CD14-positive monocyte (primary cell): ENCODE data around the gene KDM3A. TPM values are rescaled to one million over a fixed set of nuclear protein-coding genes. Genes with fewer than 3 reads are reported as not detected.

ENCODE experiments used
- DNase-seq, 3 donors: peaks; one replicate each; pipeline ENCODE4 v3.0.0-alpha.2; 2011 to 2022
- H2AFZ ChIP-seq: 2 replicates; pipeline ENCODE4 v1.6.0; 2012; ENCODE audit warnings: mild to moderate bottlenecking, low read depth, low read length, inconsistent platforms; ENCODE audit not compliant: insufficient read depth, poor library complexity, severe bottlenecking
- H3K27ac ChIP-seq, 2 donors: 1 replicate in 1 of 2; 2 replicates in 1 of 2; pipeline ENCODE4 v1.5.1; 2012 to 2013; ENCODE audit warnings: low read length in 2 of 2, control low read depth in 1 of 2, inconsistent platforms in 1 of 2, low read depth in 1 of 2, mild to moderate bottlenecking in 1 of 2
- H3K27me3 ChIP-seq, 2 donors: one replicate each; pipeline versions ENCODE4 v1.6.0 to v1.6.1; 2011 to 2013; ENCODE audit warnings: low read length in 2 of 2; ENCODE audit not compliant: control insufficient read depth in 2 of 2, insufficient read depth in 2 of 2
- H3K36me3 ChIP-seq, 2 donors: replicated peaks in 1 of 2; 1 replicate in 1 of 2; 2 replicates in 1 of 2; pipeline versions ENCODE4 v1.5.1 to v1.6.1; 2012 to 2013; ENCODE audit warnings: low read length in 2 of 2, control low read depth in 1 of 2, inconsistent platforms in 1 of 2, mild to moderate bottlenecking in 1 of 2; ENCODE audit not compliant: insufficient read depth in 2 of 2, control insufficient read depth in 1 of 2
- H3K4me1 ChIP-seq, 2 donors: 1 replicate in 1 of 2; 2 replicates in 1 of 2; pipeline versions ENCODE4 v1.5.1 to v1.6.1; 2012 to 2013; ENCODE audit warnings: low read length in 2 of 2, control low read depth in 1 of 2, inconsistent platforms in 1 of 2, mild to moderate bottlenecking in 1 of 2, moderate library complexity in 1 of 2; ENCODE audit not compliant: insufficient read depth in 2 of 2, control insufficient read depth in 1 of 2
- H3K4me2 ChIP-seq: replicated peaks from 2 replicates; pipeline ENCODE3; 2012; ENCODE audit warnings: low read length, moderate library complexity, mild to moderate bottlenecking; ENCODE audit not compliant: poor library complexity, severe bottlenecking; ENCODE audit errors: extremely low read depth
- H3K4me3 ChIP-seq, 3 experiments: fragments of 200-600 bp in 1 of 3; sonication (generic) in 1 of 3; replicated peaks in 1 of 3; 1 replicate in 2 of 3; 2 replicates in 1 of 3; pipeline ENCODE4 v1.5.1; 2011 to 2013; ENCODE audit warnings: low read length in 3 of 3, mild to moderate bottlenecking in 3 of 3, control low read depth in 2 of 3, low read depth in 2 of 3, inconsistent platforms in 1 of 3, moderate library complexity in 1 of 3
- H3K79me2 ChIP-seq: 2 replicates; pipeline ENCODE4 v1.6.0; 2012; ENCODE audit warnings: mild to moderate bottlenecking, control low read depth, inconsistent platforms, low read length, moderate library complexity; ENCODE audit not compliant: insufficient read depth
- H3K9ac ChIP-seq: 2 replicates; pipeline ENCODE4 v1.6.0; 2017; ENCODE audit warnings: low read length, mild to moderate bottlenecking; ENCODE audit not compliant: insufficient read depth, poor library complexity, severe bottlenecking
- H3K9me3 ChIP-seq, 2 donors: replicated peaks in 1 of 2; 1 replicate in 1 of 2; 2 replicates in 1 of 2; pipeline versions ENCODE4 v1.5.1 to v1.6.1; 2012 to 2013; ENCODE audit warnings: low read length in 2 of 2, control low read depth in 1 of 2; ENCODE audit not compliant: control insufficient read depth in 1 of 2, insufficient read depth in 1 of 2
- H4K20me1 ChIP-seq: 2 replicates; pipeline ENCODE4 v1.6.0; 2012; ENCODE audit warnings: mild to moderate bottlenecking, low read length, control low read depth, moderate library complexity; ENCODE audit not compliant: insufficient read depth
- H3K27ac Mint-ChIP-seq, 7 donors: one replicate each; pipeline ENCODE4 v1.8.0; 2020; ENCODE audit warnings: mild to moderate bottlenecking in 7 of 7, mixed read lengths in 7 of 7, moderate library complexity in 6 of 7, inconsistent platforms in 2 of 7
- H3K27me3 Mint-ChIP-seq, 3 donors: one replicate each; pipeline ENCODE4 v1.8.0; 2021 to 2022; ENCODE audit warnings: low read depth in 3 of 3, mild to moderate bottlenecking in 3 of 3, mixed read lengths in 3 of 3, moderate library complexity in 3 of 3, inconsistent platforms in 1 of 3
- H3K36me3 Mint-ChIP-seq, 2 donors: one replicate each; pipeline ENCODE4 v1.8.0; 2020; ENCODE audit warnings: mixed read lengths in 2 of 2, inconsistent platforms in 1 of 2, mild to moderate bottlenecking in 1 of 2
- H3K4me1 Mint-ChIP-seq: one replicate; pipeline ENCODE4 v1.8.0; 2020; ENCODE audit warnings: mild to moderate bottlenecking, mixed read lengths
- H3K4me3 Mint-ChIP-seq, 2 donors: one replicate each; pipeline ENCODE4 v1.8.0; 2020; ENCODE audit warnings: mild to moderate bottlenecking in 2 of 2, mixed read lengths in 2 of 2, moderate library complexity in 1 of 2
- H3K9me3 Mint-ChIP-seq, 7 donors: one replicate each; pipeline ENCODE4 v1.8.0; 2020 to 2022; ENCODE audit warnings: mixed read lengths in 7 of 7, mild to moderate bottlenecking in 6 of 7, moderate library complexity in 6 of 7, inconsistent platforms in 2 of 7
- WGBS: methylation state at CpG from one replicate; pipeline ENCODE4 v1.1.5; 2013; ENCODE audit warnings: missing lambda C conversion rate; ENCODE audit not compliant: insufficient coverage; 5-methylcytosine and 5-hydroxymethylcytosine counted together
- intact Hi-C, 2 donors: fragments of 100-400 bp; cut with micrococcal nuclease; formaldehyde crosslinking; loops; one replicate each; pipeline versions ENCODE4 v1.15.0 to v1.15.1; 2023
- polyA plus RNA-seq, 3 donors: library from polyadenylated mRNA; depleted of rRNA in 1 of 3; unstranded in 2 of 3; stranded (reverse) in 1 of 3; fragments of 300-500 nt in 2 of 3; fragments of >200 nt in 1 of 3; fragmentation: Illumina TruSeq in 2 of 3; gene quantifications; 1 replicate in 2 of 3; 2 replicates in 1 of 3; pipeline ENCODE4 v1.2.3, GENCODE V29; 2012 to 2021
- TF ChIP-seq, protein P1 (sequence below): fragments of 200-600 bp; IDR thresholded peaks from one replicate; pipeline ENCODE4 v1.8.0; 2022; ENCODE audit warnings: antibody characterized with exemption, mild to moderate bottlenecking

Gene KDM3A
- polyA plus RNA-seq, 3 donors, result 3.3 to 21.2 (median 7.4) TPM

DNA sequence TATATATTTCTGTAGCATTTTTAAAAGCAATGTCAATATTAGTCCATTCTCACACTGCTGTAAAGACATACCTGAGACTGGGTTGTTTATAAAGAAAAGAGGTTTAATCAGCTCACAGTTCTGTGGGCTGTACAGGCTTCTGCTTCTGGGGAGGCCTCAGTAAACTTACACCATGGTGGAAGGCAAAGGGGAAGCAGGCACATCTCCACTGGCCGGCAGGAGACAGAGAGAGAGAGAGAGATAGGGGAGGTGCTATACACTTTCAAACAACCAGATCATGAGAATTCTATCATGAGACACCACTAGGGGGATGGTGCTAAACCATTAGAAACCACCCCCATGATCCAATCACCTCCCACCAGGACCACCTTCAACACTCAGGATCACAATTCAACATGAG is 79.0 kb downstream of the KDM3A start:
- H3K27me3 ChIP-seq, result no peaks in the 10 kb centered on the region
- no CpG with 5 or more reads among the region's 1 CpG for WGBS
- peaks cover 11 to 24% of the 10 kb centered on the region in 2 donors for H3K9me3 ChIP-seq
- H2AFZ ChIP-seq, result no peak overlapping the region
- H3K4me3 Mint-ChIP-seq, result no peak overlapping the region
- no peaks in the 10 kb centered on the region for H3K4me1 Mint-ChIP-seq
- H3K79me2 ChIP-seq, result peaks cover 6% of the 10 kb centered on the region
- peaks cover under 1% of the 10 kb centered on the region for H4K20me1 ChIP-seq
- no peak overlapping the region for H3K9ac ChIP-seq
- H3K36me3 Mint-ChIP-seq, result peaks cover 10 to 24% of the 10 kb centered on the region in 2 donors
- no peak overlapping the region for H3K27ac ChIP-seq
- intact Hi-C loops, result no loop called here
- H3K9me3 Mint-ChIP-seq, result peaks cover 0 to 10% (median 0%) of the 10 kb centered on the region in 7 donors
- no peak overlapping the region for H3K27ac Mint-ChIP-seq
- no peak overlapping the region for H3K4me3 ChIP-seq
- no peak for DNase-seq
- H3K27me3 Mint-ChIP-seq, result no peaks in the 10 kb centered on the region
- no peaks in the 10 kb centered on the region for H3K4me1 ChIP-seq
- no peak overlapping the region for H3K4me2 ChIP-seq
- H3K36me3 ChIP-seq, result peaks cover 25 to 53% of the 10 kb centered on the region in 2 donors
- TF ChIP-seq, protein P1, sequence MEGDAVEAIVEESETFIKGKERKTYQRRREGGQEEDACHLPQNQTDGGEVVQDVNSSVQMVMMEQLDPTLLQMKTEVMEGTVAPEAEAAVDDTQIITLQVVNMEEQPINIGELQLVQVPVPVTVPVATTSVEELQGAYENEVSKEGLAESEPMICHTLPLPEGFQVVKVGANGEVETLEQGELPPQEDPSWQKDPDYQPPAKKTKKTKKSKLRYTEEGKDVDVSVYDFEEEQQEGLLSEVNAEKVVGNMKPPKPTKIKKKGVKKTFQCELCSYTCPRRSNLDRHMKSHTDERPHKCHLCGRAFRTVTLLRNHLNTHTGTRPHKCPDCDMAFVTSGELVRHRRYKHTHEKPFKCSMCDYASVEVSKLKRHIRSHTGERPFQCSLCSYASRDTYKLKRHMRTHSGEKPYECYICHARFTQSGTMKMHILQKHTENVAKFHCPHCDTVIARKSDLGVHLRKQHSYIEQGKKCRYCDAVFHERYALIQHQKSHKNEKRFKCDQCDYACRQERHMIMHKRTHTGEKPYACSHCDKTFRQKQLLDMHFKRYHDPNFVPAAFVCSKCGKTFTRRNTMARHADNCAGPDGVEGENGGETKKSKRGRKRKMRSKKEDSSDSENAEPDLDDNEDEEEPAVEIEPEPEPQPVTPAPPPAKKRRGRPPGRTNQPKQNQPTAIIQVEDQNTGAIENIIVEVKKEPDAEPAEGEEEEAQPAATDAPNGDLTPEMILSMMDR, result no peak

DNA sequence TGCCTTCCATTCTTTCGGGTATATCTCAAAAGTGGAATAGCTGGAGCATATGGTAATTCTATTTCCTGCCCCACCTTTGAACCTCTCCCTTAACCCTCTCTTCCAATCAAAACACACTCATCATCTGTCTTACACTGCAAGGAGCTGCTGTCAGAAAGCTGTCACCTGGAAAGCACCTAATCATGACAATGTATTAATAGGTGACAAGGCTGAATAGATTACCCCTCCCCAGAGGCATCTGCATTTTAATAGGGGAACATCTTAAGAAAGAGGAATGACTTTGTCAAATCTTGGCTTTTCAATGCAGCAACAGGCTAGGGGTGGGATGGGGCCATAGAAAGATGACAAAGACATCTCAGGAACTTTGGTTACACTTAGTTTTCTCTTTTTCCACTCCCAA is 80.8 kb downstream of the KDM3A start:
- WGBS, result no CpG with 5 or more reads among the region's 1 CpG
- H3K27me3 Mint-ChIP-seq, result no peaks in the 10 kb centered on the region
- no peaks in the 10 kb centered on the region for H3K4me1 Mint-ChIP-seq
- no peak overlapping the region for H3K4me3 ChIP-seq
- no peak overlapping the region for H3K4me3 Mint-ChIP-seq
- no peak overlapping the region for H3K27ac ChIP-seq
- peaks cover 40 to 67% of the 10 kb centered on the region in 2 donors for H3K36me3 ChIP-seq
- H3K9me3 Mint-ChIP-seq, result peaks cover 0 to 10% (median 0%) of the 10 kb centered on the region in 7 donors
- peaks cover 11 to 24% of the 10 kb centered on the region in 2 donors for H3K9me3 ChIP-seq
- TF ChIP-seq, protein P1, result no peak
- intact Hi-C loops, result no loop called here
- no peaks in the 10 kb centered on the region for H3K27me3 ChIP-seq
- no peak overlapping the region for H3K9ac ChIP-seq
- H3K4me2 ChIP-seq, result no peak overlapping the region
- H3K4me1 ChIP-seq, result no peaks in the 10 kb centered on the region
- no peak overlapping the region for H2AFZ ChIP-seq
- H3K79me2 ChIP-seq, result no peaks in the 10 kb centered on the region
- H3K27ac Mint-ChIP-seq, result no peak overlapping the region
- H3K36me3 Mint-ChIP-seq, result peaks cover 22 to 33% of the 10 kb centered on the region in 2 donors
- no peaks in the 10 kb centered on the region for H4K20me1 ChIP-seq
- no peak for DNase-seq
